ENCODE results near the gene IMMT.
"Not testable (repeated sequence)": the region's sequence is repeated elsewhere in the genome, so short reads cannot be mapped to it uniquely, and the experiment has no call there.

IMMT gene

GRCh38 chr2:86195055-86195807 is at the start of gene IMMT:
TSS of gene IMMT (minus strand) at chr2:86195462. CDS start at chr2:86195382, 80 bp downstream.
- DNase-seq (ENCODE audit: low read depth in 2 of 2), result peak; percentile 89

- DNase-seq (ENCODE audit: low read depth in 2 of 2), result not testable (repeated sequence)
These were observed 49.5 kb upstream of the IMMT start for GRCh38 chr2:86244781-86245180.

GRCh38 chr2:86243950-86244733 is 48.9 kb upstream of the IMMT start:
- no peak for DNase-seq (ENCODE audit: low read depth in 2 of 2)

- DNase-seq (ENCODE audit: low read depth in 2 of 2), result no peak
These were observed 48.0 kb upstream of the IMMT start for GRCh38 chr2:86243272-86243671.

- DNase-seq (ENCODE audit: low read depth in 2 of 2), result no peak
These were observed 46.3 kb upstream of the IMMT start for GRCh38 chr2:86241611-86242010.

- DNase-seq (ENCODE audit: low read depth in 2 of 2), result no peak
These were observed 45.0 kb upstream of the IMMT start for GRCh38 chr2:86240251-86240650.

- DNase-seq (ENCODE audit: low read depth in 2 of 2), result no peak
These were observed 44.5 kb upstream of the IMMT start for GRCh38 chr2:86239745-86240144.

GRCh38 chr2:86239326-86239725 is 44.1 kb upstream of the IMMT start:
- DNase-seq (ENCODE audit: low read depth in 2 of 2), result no peak

- peak; percentile 18 to 39 for DNase-seq (ENCODE audit: low read depth in 2 of 2)
These were observed 43.1 kb upstream of the IMMT start for GRCh38 chr2:86238354-86238753.

GRCh38 chr2:86237172-86237571 is 41.9 kb upstream of the IMMT start:
- no peak for DNase-seq (ENCODE audit: low read depth in 2 of 2)

- DNase-seq (ENCODE audit: low read depth in 2 of 2), result no peak
These were observed 40.1 kb upstream of the IMMT start for GRCh38 chr2:86235196-86235980.

GRCh38 chr2:86234563-86235131 is 39.4 kb upstream of the IMMT start:
- DNase-seq (ENCODE audit: low read depth in 2 of 2), result no peak

GRCh38 chr2:86233436-86233835 is 38.2 kb upstream of the IMMT start:
- DNase-seq (ENCODE audit: low read depth in 2 of 2), result no peak

- no peak for DNase-seq (ENCODE audit: low read depth in 2 of 2)
These were observed 37.6 kb upstream of the IMMT start for GRCh38 chr2:86232910-86233309.

GRCh38 chr2:86232373-86232784 is 37.1 kb upstream of the IMMT start:
- no peak for DNase-seq (ENCODE audit: low read depth in 2 of 2)

GRCh38 chr2:86231680-86232372 is 36.6 kb upstream of the IMMT start:
- DNase-seq (ENCODE audit: low read depth in 2 of 2), result no peak

GRCh38 chr2:86230961-86231360 is 35.7 kb upstream of the IMMT start:
- no peak for DNase-seq (ENCODE audit: low read depth in 2 of 2)

- DNase-seq (ENCODE audit: low read depth in 2 of 2), result no peak
These were observed 34.0 kb upstream of the IMMT start for GRCh38 chr2:86229221-86229620.

GRCh38 chr2:86228574-86228973 is 33.3 kb upstream of the IMMT start:
- DNase-seq (ENCODE audit: low read depth in 2 of 2), result not testable (repeated sequence)

- DNase-seq (ENCODE audit: low read depth in 2 of 2), result no peak
These were observed 32.4 kb upstream of the IMMT start for GRCh38 chr2:86227685-86228084.

Data from stimulated activated CD8-positive, alpha-beta memory T cell treated with anti-CD3 and anti-CD28 coated beads, Interleukin-7, amount 100 ng/mL, for 4 hours (primary cell).